Midbrain (tissue), 1 donor: Measurements from ENCODE around the gene MED1.
A peak's percentile ranks its signal among the peaks of the same experiment; 100 is the strongest.
"Not testable (repeated sequence)": the region's sequence is repeated elsewhere in the genome, so short reads cannot be mapped to it uniquely, and the experiment has no call there.

ENCODE experiments used
- DNase-seq: peaks from one replicate; lab custom pipeline; 2025; lab: John Stamatoyannopoulos, UW

The MED1 gene

DNA sequence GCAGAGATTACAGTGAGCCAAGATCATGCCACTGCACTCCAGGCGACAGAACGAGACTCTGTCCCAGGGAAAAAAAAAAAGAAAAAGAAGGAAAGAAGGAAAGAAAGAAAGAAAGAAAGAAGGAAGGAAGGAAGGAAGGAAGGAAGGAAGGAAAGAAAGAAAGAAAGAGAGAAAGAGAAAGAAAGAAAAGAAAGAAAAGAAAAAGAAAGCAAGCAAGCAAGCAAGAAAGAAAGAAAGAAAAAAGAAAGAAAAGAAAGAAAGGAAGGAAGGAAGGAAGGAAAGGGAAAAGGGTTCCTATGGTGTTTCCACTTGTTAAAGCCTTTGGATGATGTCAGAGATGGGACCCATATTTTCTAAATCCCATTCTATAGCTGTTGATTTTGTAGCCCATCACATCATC lies 11.2 kb downstream of the MED1 start:
- DNase-seq: not testable (repeated sequence)

GRCh38 chr17:39429600-39429999 lies 21.5 kb downstream of the MED1 start:
- no peak for DNase-seq

- DNase-seq: no peak
These were observed 34.9 kb downstream of the MED1 start for GRCh38 chr17:39416141-39416540.

GRCh38 chr17:39410279-39410678 lies 40.8 kb downstream of the MED1 start:
- DNase-seq: no peak

DNA sequence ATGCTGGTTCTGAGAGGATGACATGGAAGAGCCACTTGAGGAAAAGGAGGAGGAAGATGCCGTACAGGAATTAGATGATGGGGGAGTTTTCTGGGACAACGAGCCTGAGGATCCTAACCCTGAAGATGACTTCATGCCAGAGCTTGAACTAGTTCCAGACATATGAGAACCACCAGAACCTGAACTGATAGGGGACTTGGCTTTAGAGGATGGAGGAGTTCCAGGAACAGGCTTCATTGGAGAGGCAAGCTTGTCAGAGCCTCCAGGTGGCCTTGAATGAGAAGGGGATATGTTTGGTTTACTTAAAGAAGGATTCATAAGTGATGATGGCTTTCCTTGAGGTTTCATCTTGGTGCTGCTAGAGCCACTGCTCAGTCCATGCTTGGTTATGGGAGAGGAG lies 42.7 kb downstream of the MED1 start:
- no peak for DNase-seq

DNA sequence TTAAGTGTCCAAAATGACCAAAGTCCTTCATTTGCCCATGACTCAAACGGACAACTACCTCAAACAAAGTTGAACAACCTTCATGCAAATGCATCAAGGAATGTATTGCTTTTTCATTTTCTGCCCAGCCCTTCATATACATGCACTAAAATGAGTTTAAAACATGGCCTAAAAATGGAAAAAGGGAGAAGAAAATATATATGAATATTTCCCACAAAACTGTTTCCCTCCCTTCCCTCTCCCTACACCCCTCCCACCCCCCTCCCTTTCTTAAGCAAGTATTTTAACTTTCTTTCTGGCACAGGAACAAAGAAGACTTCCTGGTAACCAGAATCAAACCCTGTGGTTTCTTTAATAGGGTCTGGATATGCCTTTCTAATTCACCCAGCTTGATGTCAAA lies 44.1 kb downstream of the MED1 start:
- DNase-seq: no peak

DNA sequence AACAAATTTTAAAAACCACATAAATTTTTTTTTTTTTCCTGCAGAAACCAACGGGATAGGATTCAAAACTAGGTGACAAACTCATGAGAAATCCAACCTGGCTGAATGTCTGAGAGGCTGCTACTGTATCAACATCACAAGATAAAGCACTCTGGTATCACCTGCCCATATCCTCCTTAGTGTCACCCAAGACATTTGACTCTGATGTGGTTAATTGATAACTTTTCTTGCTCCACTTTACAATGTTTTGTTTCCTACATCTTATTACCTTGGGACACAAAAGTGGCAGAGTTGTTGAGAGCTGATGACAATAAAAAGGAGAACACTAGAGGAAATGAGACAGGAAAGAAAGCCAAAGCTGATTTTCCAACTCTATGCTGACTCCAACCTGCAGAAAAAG lies 45.6 kb downstream of the MED1 start:
- no peak for DNase-seq

DNA sequence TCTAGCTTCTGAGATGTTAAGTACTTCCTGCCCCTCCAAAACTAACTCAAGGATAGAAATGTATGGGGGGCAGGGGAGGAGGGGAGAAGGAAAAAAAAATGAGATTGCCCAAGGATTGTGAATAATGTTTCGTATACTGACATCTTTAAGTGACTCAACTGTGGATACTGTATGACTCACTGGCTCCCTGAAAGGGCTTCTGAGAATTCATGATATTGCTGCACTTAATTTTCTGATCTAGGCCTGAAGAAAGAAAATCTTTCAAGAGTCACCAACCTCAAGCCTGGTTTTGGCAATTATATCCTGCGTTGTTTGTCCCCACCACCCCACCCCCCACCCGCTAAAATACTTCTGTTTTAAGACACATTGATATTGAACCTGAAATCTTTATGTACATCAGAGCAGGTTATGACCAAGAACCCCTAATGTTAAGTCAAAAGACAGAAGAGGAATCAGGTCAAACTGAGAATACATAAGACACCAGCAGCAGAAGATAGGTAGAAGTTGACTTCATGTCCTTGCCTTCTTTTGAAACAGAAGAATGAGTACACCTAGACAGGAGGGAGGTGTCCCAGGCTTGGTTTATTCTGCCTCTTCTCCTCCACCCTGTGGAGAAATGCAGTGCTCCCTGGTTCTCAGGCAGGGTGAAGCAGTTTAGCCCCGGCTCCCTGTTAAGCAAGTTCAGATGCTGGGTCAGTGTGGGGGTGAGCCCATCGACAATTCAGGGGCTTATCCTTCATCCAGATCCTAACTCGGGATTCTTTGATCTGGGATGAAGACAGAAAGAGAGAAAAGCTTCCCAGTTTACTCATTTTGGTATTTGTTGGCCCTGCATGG lies 46.3 kb downstream of the MED1 start:
- DNase-seq: no peak

DNA sequence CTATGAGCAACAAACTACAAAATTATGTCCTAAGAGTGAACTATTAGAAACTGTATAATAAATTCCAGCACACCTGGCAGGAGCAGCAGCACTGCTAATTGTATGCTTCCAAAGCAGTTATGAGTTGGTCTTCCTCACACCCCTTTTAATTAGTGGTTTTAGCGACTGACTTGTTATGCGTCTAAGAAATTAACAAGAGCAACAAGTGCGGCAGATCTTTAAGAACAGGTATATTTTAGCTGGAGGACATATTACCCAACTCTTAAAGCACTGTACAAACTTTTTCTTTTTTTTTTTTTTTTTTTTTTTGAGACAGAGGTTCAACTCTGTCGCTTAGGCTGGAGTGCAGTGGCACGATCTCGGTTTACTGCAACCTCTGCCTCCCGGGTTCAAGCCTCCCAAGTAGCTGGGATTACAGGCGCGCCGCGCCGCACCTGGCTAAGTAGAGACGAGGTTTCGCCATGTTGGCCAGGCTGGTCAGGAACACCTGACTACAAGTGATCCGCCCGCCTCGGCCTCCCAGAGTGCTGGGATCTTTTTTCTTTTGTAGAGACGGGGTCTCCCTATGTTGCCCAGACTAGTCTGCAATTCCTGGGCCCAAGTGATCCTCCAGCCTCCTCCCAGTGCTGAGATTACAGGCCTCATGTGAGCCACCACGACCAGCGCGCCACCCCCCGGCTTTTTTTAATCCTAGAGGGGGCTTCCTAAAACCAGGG lies 48.0 kb downstream of the MED1 start:
- DNase-seq: no peak

GRCh38 chr17:39402244-39402889 lies 48.7 kb downstream of the MED1 start:
- DNase-seq: peak; percentile 95

DNA sequence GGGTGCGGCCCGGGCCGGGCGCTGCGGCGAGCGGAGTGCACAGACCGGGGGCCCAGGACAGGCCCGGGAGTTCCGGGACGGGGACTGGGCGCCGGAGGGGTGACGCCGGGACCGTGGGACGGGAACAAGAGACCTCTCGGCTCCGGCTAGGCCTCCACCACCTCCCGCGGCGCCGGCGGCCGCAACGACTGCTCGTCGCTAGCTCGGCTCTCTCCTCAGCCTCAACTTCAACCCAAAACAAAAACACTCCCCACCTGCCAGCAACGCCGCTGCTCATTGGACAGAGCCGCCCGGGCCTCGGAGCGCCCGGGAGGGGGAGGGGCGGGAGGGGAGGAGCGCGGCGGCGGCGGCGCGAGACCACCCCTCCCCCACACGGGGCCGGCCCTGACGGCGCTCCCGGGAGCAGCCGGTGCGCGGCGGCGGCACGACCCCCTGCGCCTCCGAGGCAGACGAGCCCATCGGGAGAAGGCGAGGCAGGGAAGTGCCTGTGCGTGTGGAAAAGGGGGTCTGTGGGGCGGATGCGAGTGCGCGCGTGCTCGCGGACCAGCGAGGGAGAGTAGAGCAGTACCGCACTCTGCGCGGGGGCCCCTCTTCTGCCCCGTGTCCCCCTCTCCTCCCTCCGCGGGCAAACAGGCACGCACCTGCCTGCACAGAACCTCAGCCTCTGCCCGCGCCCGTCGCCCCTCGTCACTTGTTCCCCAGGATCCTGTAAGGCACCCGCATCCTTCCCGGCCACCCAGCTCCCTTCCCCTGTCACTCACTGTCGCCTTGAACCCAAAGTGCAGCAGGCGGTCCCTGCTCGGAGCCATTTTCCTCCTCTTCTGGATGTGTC lies 49.4 kb downstream of the MED1 start, which contains the start of gene FBXL20:
Gene FBXL20, minus strand, starts transcription at position 215 of the 832 bp plus-strand sequence. CDS start 224 bp downstream, outside the sequence.
- DNase-seq: peak; percentile 92

GRCh38 chr17:39400547-39401411 lies 50.3 kb downstream of the MED1 start:
- no peak for DNase-seq

- DNase-seq: no peak
These were observed 51.3 kb downstream of the MED1 start for GRCh38 chr17:39399791-39400190.

DNA sequence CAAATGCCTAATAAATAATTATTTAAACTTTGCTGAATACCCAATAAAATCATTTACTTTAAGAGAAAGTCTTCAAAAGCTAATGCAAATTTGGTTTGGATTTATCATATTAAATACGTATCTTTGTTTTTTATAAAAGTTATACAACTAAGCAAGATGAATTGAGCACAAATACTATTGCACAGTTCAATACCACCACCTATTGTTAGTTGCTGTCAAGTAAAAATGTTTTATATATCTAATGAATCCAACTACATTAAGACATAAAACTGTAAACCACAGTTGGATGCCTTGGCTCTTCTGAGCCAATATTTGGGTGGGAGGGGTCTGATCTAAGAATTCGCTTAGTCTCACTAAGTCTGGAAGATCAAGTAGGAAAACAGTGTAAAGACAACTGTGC lies 57.3 kb downstream of the MED1 start:
- DNase-seq: no peak

DNA sequence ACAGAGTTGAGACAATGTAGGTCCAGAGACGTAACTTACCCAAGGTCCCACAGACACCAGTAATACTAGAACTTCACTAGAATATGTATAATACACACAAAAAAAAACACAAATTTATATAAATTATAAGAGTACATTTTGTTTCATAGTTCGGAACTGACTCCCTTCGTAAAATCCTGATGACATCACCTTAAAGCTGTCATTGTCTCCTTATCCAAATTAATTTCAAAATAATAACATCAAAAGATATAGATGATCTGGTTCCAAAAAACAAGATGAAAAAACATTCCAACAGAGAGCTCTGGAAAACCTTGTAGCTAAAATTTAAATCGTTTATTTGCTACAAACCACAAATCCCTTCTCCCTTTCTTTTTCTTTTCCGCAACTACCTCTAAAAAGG lies 59.6 kb downstream of the MED1 start:
- no peak for DNase-seq

DNA sequence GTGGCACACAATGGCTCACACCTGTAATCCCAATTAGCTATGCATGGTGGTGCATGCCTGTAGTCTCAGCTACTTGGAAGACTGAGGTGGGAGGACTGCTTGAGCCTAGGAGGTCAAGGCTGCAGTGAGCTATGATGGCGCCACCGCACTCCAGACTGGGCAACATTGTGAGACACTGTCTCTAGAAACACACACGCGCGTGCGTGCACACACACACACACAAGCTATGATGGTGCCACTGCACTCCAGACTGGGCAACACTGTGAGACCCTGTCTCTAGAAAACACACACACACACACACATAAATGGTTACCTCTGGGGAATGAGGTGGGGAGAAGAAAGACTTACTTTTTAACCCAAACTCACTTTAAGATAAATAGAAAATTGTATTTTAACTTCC lies 66.0 kb downstream of the MED1 start:
- DNase-seq: no peak

GRCh38 chr17:39380144-39380543 lies 70.9 kb downstream of the MED1 start:
- DNase-seq: no peak

GRCh38 chr17:39376434-39376833 lies 74.6 kb downstream of the MED1 start:
- no peak for DNase-seq

DNA sequence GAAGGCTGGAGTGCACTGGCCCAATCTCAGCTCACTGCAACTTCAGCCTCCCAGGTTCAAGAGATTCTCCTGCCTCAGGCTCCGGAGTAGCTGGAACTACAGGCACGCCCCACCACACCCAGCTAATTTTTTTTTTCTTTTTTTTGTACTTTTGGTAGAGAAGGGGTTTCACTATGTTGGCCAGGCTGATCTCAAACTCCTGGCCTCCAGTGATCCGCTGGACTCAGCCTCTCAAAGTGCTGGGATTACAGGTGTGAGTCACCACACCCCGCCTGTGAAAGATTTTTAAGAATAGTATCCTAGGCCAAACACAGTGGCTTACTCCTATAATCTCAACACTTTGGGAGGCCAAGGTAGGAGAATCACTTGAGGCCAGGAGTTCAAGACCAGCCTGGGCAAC lies 83.3 kb downstream of the MED1 start:
- DNase-seq: not testable (repeated sequence)

- no peak for DNase-seq
These were observed 85.2 kb downstream of the MED1 start for GRCh38 chr17:39365872-39366271.

DNA sequence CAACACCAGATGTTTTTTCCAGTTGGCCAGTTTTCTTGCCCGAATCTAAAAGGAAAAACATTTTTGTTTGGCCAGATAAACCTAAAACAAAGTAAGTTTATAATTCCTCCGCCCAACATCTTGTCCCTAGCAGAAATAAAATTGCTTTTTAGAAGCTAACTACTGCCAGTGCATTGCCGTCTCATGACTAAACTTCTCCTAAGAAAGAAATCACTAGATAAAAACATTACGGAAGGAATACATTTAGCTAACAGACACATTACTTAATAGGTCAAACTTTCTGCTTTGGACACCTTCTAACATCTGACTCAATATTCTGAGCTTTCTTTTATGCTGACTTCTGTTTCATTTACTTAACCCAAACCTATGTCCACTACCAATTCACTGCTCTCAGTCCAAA lies 85.8 kb downstream of the MED1 start:
- no peak for DNase-seq
